IPS DF 19.7 (cell line): ENCODE data around the gene STAM2.

Experiments
- DNase-seq: peaks from one replicate; pipeline ENCODE4 v3.0.0-alpha.2; 2013; ENCODE audit warnings: low read depth, low spot score

Gene STAM2

GRCh38 chr2:152072011-152072410 lies 103.6 kb downstream of the STAM2 start:
- no peak for DNase-seq

DNA sequence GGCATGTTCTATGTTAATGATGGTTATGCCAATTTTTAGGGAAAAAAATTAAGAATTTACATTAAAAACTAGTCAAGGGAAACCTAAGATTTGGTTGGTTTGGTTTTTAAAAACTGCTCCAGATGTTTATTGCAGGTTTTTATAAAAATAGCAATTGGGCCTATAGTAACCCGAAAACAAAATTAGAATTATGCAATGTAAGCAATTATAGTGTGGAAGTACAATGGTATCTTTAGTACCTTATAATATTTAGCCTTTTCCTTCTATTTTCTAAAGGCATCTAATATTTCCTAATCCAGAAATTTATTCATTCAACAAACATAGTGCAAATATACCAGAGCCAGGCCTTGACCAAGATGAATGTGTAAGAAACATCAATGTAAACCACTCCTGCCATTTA lies 104.0 kb downstream of the STAM2 start:
- DNase-seq: no peak

DNA sequence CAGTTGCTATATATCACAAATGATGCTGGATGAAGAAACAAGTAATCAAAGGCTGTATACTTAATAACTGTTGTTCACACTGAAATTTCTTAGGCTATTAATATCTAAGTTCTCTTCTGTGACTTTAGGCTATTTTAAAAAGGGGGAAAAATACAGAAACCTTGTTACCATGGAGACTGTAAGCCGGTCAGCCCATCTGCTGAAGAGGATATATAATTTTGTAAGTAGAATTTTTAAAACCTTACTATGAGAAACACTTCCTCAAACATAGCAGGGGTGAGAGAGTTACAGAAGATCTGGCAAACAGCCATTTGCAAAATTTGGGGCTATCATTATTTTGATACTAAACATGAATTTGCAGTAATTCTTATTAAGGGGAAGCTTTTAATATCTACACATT lies 104.5 kb downstream of the STAM2 start:
- DNase-seq: no peak

DNA sequence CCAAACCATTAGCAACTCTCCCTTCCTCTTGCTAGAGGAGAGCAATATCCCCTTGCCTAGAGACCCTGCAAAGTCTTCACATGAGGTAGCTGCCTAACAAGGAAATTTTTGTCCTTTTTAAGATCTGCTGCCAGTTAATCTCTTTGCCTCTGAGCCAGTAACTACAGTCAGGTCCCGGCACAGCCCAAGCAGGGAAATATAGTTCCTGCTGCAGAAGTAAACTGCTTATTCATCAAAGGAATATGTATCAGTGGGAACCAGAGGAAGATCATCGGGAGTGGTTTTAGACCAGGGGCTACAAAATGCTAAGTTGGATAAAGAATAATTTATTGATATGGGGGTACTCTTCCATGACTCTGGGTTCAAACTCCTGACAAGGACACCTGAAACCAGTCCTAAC lies 107.3 kb downstream of the STAM2 start:
- no peak for DNase-seq

DNA sequence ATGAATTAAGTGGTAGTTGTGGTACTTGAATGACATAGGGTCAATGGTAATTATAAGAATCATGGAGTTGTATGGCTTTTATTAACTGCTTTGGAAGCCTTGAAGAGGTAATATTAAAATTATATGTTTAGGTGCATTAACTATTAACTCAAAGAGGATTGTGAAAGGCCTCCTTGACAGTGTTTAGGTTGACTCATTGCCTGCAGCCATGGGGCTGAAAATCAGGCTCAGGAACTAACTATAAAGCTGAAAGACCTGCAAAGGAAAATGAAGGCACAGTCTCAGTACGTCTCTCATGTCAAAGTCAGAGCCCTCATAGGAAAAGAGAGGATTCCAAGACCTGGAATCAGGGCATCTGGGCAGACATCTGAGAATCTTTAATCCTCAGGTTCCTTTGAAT lies 107.7 kb downstream of the STAM2 start:
- no peak for DNase-seq
